Prostate gland (tissue), 2 donors: ENCODE data around the gene CPM.

ENCODE experiments used
- POLR2AphosphoS5 ChIP-seq: sonication (generic); formaldehyde crosslinking; IDR thresholded peaks from one replicate; pipeline ENCODE4 v1.6.1; 2017; ENCODE audit warnings: antibody characterized with exemption
- TF ChIP-seq, protein P1 (sequence below), 4 experiments: fragments of 200-600 bp in 2 of 4; fragments of 450-650 bp in 2 of 4; sonication (generic) in 2 of 4; IDR thresholded peaks; 1 replicate in 3 of 4; 2 replicates in 1 of 4; pipeline ENCODE4 v1.5.1; 2016 to 2019; ENCODE audit warnings: antibody characterized with exemption in 4 of 4, mild to moderate bottlenecking in 2 of 4, moderate library complexity in 2 of 4

DNA sequence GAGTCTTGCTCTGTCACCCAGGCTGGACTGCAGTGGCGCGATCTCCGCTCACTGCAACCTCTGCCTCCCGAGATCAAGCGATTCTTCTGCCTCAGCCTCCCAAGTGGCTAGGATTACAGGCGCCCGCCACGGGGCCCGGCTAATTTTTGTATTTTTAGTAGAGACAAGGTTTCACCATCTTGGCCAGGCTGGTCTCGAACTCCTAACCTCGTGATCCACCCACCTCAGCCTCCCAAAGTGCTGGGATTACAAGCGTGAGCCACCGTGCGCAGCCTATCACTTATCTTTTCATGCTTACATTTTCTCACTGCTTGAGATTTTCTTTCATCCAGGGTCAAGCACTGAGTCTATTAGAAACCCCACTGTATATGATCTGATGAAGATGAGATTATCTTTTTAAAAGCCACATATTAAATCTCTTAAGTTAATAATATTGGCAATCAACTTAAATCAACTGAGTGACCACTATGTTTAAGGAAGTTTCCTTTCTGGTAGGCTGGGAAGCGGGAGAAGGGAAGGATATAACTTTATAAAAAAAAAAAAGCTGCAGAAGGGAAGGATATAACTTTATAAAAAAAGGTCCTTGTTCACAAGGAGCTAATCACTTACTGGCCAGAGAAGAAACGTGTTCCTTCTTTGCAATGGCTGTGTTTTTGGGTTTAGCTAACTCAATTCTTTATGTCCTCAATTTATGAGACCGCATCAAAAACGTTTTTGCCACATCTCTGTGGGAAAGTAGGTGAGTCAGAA lies 126.3 kb downstream of the CPM start:
- TF ChIP-seq, protein P1, sequence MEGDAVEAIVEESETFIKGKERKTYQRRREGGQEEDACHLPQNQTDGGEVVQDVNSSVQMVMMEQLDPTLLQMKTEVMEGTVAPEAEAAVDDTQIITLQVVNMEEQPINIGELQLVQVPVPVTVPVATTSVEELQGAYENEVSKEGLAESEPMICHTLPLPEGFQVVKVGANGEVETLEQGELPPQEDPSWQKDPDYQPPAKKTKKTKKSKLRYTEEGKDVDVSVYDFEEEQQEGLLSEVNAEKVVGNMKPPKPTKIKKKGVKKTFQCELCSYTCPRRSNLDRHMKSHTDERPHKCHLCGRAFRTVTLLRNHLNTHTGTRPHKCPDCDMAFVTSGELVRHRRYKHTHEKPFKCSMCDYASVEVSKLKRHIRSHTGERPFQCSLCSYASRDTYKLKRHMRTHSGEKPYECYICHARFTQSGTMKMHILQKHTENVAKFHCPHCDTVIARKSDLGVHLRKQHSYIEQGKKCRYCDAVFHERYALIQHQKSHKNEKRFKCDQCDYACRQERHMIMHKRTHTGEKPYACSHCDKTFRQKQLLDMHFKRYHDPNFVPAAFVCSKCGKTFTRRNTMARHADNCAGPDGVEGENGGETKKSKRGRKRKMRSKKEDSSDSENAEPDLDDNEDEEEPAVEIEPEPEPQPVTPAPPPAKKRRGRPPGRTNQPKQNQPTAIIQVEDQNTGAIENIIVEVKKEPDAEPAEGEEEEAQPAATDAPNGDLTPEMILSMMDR (IDR thresholded peaks at IDR 0.05) = no peak
- no peak for TF ChIP-seq POLR2AphosphoS5
